OCI-LY1 (cell line): ENCODE measurements around the gene AP3M1.

ENCODE experiments used
- EZH2 ChIP-seq: fragments of 200-600 bp; sonication (generic), shearing (Covaris generic); IDR thresholded peaks from 2 replicates; pipeline ENCODE4 v1.8.0; 2017; ENCODE audit warnings: borderline replicate concordance, mixed run types, mild to moderate bottlenecking, antibody characterized with exemption, low read length, moderate library complexity, mixed read lengths
- TF ChIP-seq, protein P1 (sequence below): fragments of 200-600 bp; sonication (generic), shearing (Covaris generic); IDR thresholded peaks from 2 replicates; pipeline ENCODE4 v1.5.1; 2017; ENCODE audit warnings: mild to moderate bottlenecking, antibody characterized with exemption, low read length, moderate library complexity, mixed read lengths

DNA sequence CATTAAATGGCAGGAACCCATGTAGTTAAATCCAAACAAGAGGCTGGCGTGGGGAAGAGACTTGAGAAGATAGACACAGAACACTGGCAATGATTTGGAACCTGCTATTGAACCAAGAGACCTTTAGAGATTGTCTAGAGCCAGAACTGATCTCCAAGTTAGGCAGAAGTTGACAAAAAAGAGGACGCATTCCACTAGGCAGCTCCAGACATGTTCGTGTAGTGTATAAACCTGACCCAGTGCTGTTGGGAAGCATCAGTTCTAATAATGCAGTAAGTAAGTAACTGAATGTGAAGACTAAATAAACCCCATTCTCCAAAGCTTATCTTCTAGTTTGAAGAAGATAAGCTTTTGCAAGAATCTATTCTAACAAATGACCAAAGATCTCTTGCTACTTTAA is 50.8 kb downstream of the AP3M1 start:
- TF ChIP-seq, protein P1, sequence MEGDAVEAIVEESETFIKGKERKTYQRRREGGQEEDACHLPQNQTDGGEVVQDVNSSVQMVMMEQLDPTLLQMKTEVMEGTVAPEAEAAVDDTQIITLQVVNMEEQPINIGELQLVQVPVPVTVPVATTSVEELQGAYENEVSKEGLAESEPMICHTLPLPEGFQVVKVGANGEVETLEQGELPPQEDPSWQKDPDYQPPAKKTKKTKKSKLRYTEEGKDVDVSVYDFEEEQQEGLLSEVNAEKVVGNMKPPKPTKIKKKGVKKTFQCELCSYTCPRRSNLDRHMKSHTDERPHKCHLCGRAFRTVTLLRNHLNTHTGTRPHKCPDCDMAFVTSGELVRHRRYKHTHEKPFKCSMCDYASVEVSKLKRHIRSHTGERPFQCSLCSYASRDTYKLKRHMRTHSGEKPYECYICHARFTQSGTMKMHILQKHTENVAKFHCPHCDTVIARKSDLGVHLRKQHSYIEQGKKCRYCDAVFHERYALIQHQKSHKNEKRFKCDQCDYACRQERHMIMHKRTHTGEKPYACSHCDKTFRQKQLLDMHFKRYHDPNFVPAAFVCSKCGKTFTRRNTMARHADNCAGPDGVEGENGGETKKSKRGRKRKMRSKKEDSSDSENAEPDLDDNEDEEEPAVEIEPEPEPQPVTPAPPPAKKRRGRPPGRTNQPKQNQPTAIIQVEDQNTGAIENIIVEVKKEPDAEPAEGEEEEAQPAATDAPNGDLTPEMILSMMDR: no peak
- TF ChIP-seq EZH2: no peak
